ENCODE data around the gene JAG1. TPM values are rescaled to one million over a fixed set of nuclear protein-coding genes. Genes with fewer than 3 reads are reported as not detected.

JAG1 gene
- total and polyA plus RNA-seq, 2 of the 4 experiments (the other 2 are of a cell fraction), result 10.2 to 22.6 TPM

GRCh38 chr20:10629946-10630650 is 43.7 kb downstream of the JAG1 start:
- H4K5ac ChIP-seq (ENCODE audit: low read depth, low read length), result no peak overlapping the region
- no peak overlapping the region for H2AK9ac ChIP-seq (replicated peaks; ENCODE audit: low read depth, low read length, poor library complexity)
- WGBS, 2 experiments (ENCODE audit: extremely low coverage in 2 of 2, insufficient read length in 1 of 2), result no CpG with 5 or more reads among the region's 9 CpGs
- H3K9me1 ChIP-seq (ENCODE audit: insufficient read depth, low read length), result peaks cover 3% of the 10 kb centered on the region; the same call in 1 of the 2 replicates
- H2AFZ ChIP-seq (replicated peaks; ENCODE audit: low read length, poor library complexity), result peak overlapping the region; percentile 26
- H3K23ac ChIP-seq (ENCODE audit: low read depth, low read length), result no peak overlapping the region
- H3K9me3 ChIP-seq (ENCODE audit: control insufficient read depth, insufficient read depth, low read length), result no peaks in the 10 kb centered on the region
- DNase-seq, result no peak
- no peak overlapping the region for H2BK5ac ChIP-seq (ENCODE audit: low read depth, low read length, poor library complexity, severe bottlenecking)
- H3K27ac ChIP-seq (ENCODE audit: insufficient read depth, low read length), result no peak overlapping the region
- H4K8ac ChIP-seq (ENCODE audit: low read depth in 2 of 2, low read length in 2 of 2), result no peak overlapping the region; a peak in 1 of 4 replicates
- 0 out of 3 replicates have a peak overlapping the region, but pooled peaks have one; percentile 43 for H2BK15ac ChIP-seq (ENCODE audit: low read depth, low read length)
- POLR2A ChIA-PET (ENCODE audit: unreplicated experiment), result no interaction called here
- intact Hi-C loops (cut with micrococcal nuclease) (loop anchor here (5.0 kb wide), 1 partner anchor 63 kb away; no protein-coding TSS in a partner anchor), in situ Hi-C loops (cut with MboI; ENCODE audit: low sequenced_read_pairs) (no loop called here), dilution Hi-C loops (cut with HindIII; ENCODE audit: low sequenced_read_pairs, unreplicated experiment) (no loop called here)
- H2AK5ac ChIP-seq (ENCODE audit: low read depth, low read length), result peak overlapping the region; percentile 73
- no peak for TF ChIP-seq MAZ (IDR thresholded peaks at IDR 0.05; ENCODE audit: borderline replicate concordance, low read depth, low read length)
- TF ChIP-seq FOS (IDR thresholded peaks at IDR 0.05; ENCODE audit: low read depth, low read length), result no peak
- TF ChIP-seq NFE2L2 (IDR thresholded peaks at IDR 0.05; ENCODE audit: low read depth, low read length), result no peak
- no peak for TF ChIP-seq MXI1 (IDR thresholded peaks at IDR 0.05; ENCODE audit: borderline replicate concordance, low read depth, low read length)
- H4K91ac ChIP-seq (ENCODE audit: insufficient read depth, low read depth, low read length), result peak overlapping the region; percentile 47; the same call in 1 of the 2 replicates
- no peak overlapping the region; the same call in 1 of the 2 replicates for H3K4ac ChIP-seq (ENCODE audit: low read depth, low read length)
- H3K36me3 ChIP-seq (ENCODE audit: control insufficient read depth, insufficient read depth, low read length), result no peaks in the 10 kb centered on the region
- H2BK120ac ChIP-seq (ENCODE audit: low read depth, low read length), result peak overlapping the region; percentile 29; the same call in 1 of the 2 replicates
- H4K20me1 ChIP-seq (ENCODE audit: insufficient read depth, low read length), result no peaks in the 10 kb centered on the region
- CTCF ChIA-PET, result no interaction called here
- ATAC-seq (ENCODE audit: low read depth), result no peak
- no peaks in the 10 kb centered on the region for H3K27me3 ChIP-seq (ENCODE audit: control insufficient read depth, insufficient read depth, low read length)
- H2BK20ac ChIP-seq (ENCODE audit: low read depth, low read length), result no peak overlapping the region
- BruUV-seq (replicated peaks), result no TSS peak
- H3K18ac ChIP-seq (ENCODE audit: low read depth, low read length), result no peak overlapping the region
- H3K79me1 ChIP-seq (ENCODE audit: low read depth in 1 of 2, low read length in 2 of 2), result no peaks in the 10 kb centered on the region
- no peak overlapping the region for H3K14ac ChIP-seq (replicated peaks; ENCODE audit: low read depth, low read length)
- no peak overlapping the region for H3K4me3 ChIP-seq (ENCODE audit: insufficient read depth, low read depth, low read length)
- no peak overlapping the region for H3K56ac ChIP-seq (ENCODE audit: extremely low read depth, insufficient read depth, low read length)
- peaks cover 12% of the 10 kb centered on the region for H3K4me1 ChIP-seq (ENCODE audit: control insufficient read depth, insufficient read depth, low read length)
- no peak overlapping the region for H3K4me2 ChIP-seq (ENCODE audit: low read depth, low read length)
- no peak overlapping the region for H3K9ac ChIP-seq (ENCODE audit: low read depth, low read length)

Measured in IMR-90 (cell line).